HepG2 (cell line): Measurements from ENCODE around the gene ITGB2. TPM values are rescaled to one million over a fixed set of nuclear protein-coding genes. Genes with fewer than 3 reads are reported as not detected.
A peak's percentile ranks its signal among the peaks of the same experiment; 100 is the strongest.

Source experiments
- ATAC-seq: fragments of 200-7000 bp; cut with Tn5 transposase; 3 replicates; pipeline ENCODE4 v1.9.1; 2020; ENCODE audit warnings: mild to moderate bottlenecking, moderate library complexity
- BruUV-seq: library from RNA; stranded (reverse); fragments of 400-500 nt; replicated peaks from 2 replicates; lab custom pipeline; 2021; lab: Mats Ljungman, UMichigan
- CTCF ChIA-PET: fragments of 300-600 bp; formaldehyde crosslinking; extraction: SDS; loops from one replicate; lab custom pipeline; 2021; ENCODE audit warnings: low total read pairs, inconsistent platforms, low intra/inter-chr PET ratio; lab: Yijun Ruan, JAX
- POLR2A ChIA-PET: fragments of 350-600 bp; sonication (Branson Sonifier 250); formaldehyde crosslinking; loops from one replicate; lab custom pipeline; 2020; ENCODE audit warnings: antibody characterized with exemption, inconsistent platforms; lab: Yijun Ruan, JAX
- DNase-seq: peaks from one replicate; pipeline ENCODE4 v3.0.0-alpha.2; 2015; ENCODE audit warnings: low spot score
- FAIRE-seq: peaks from 3 replicates; lab custom pipeline; 2011; peaks lifted over from hg19 to GRCh38; lab: Jason Lieb, UNC
- H2AFZ ChIP-seq: one replicate; pipeline ENCODE4 v1.6.1; 2011; ENCODE audit warnings: low read length, inconsistent platforms
- H3K27ac ChIP-seq: fragments of 300-600 bp; 3 replicates; pipeline ENCODE4 v1.8.0; 2011; ENCODE audit warnings: mixed run types, mild to moderate bottlenecking, mixed read lengths, low read length, inconsistent platforms; ENCODE audit not compliant: insufficient read depth; ENCODE audit errors: extremely low read length
- H3K27me3 ChIP-seq, 2 experiments: fragments of 200-600 bp in 1 of 2; 2 replicates in 1 of 2; 3 replicates in 1 of 2; pipeline versions ENCODE4 v1.6.0 to v1.8.0; 2011; ENCODE audit warnings: low read length in 2 of 2, mild to moderate bottlenecking in 2 of 2, moderate library complexity in 2 of 2, inconsistent platforms in 1 of 2; ENCODE audit not compliant: insufficient read depth in 2 of 2, control insufficient read depth in 1 of 2
- H3K36me3 ChIP-seq, 2 experiments: fragments of 200-600 bp in 1 of 2; replicated peaks in 1 of 2; 2 replicates in 1 of 2; 3 replicates in 1 of 2; pipeline versions ENCODE4 v1.5.1 to v1.8.0; 2011; ENCODE audit warnings: low read length in 2 of 2, inconsistent platforms in 1 of 2; ENCODE audit not compliant: insufficient read depth in 2 of 2, control insufficient read depth in 1 of 2
- H3K4me1 ChIP-seq: 2 replicates; pipeline ENCODE4 v1.5.1; 2012; ENCODE audit warnings: low read length, inconsistent platforms; ENCODE audit not compliant: insufficient read depth
- H3K4me2 ChIP-seq: 2 replicates; pipeline ENCODE4 v1.6.0; 2011; ENCODE audit warnings: low read depth, low read length, inconsistent platforms
- H3K4me3 ChIP-seq, 3 experiments: fragments of 200-600 bp in 1 of 3; sonication (generic), shearing (Covaris generic) in 1 of 3; replicated peaks in 1 of 3; 2 replicates each; pipeline ENCODE4 v1.5.1; 2011 to 2016; ENCODE audit warnings: low read length in 3 of 3, inconsistent platforms in 2 of 3, low read depth in 2 of 3, mild to moderate bottlenecking in 2 of 3, control low read depth in 1 of 3, mixed read lengths in 1 of 3; ENCODE audit not compliant: insufficient read depth in 1 of 3
- H3K79me2 ChIP-seq: one replicate; pipeline ENCODE4 v1.6.1; 2011; ENCODE audit warnings: low read length, inconsistent platforms; ENCODE audit not compliant: insufficient read depth
- H3K9ac ChIP-seq: 2 replicates; pipeline ENCODE4 v1.6.0; 2011; ENCODE audit warnings: mild to moderate bottlenecking, low read depth, low read length, inconsistent platforms; ENCODE audit not compliant: insufficient read depth
- H3K9me3 ChIP-seq: 2 replicates; pipeline ENCODE4 v1.5.1; 2012; ENCODE audit warnings: mild to moderate bottlenecking, low read length
- H4K20me1 ChIP-seq: 2 replicates; pipeline ENCODE4 v1.6.0; 2011; ENCODE audit warnings: inconsistent platforms, mild to moderate bottlenecking, low read length, moderate library complexity; ENCODE audit not compliant: insufficient read depth
- AGO1 ChIP-seq: fragments of 200-400 bp; formaldehyde crosslinking; IDR thresholded peaks from 2 replicates; pipeline ENCODE4 v1.6.1; 2017; ENCODE audit warnings: mild to moderate bottlenecking, low read depth, low read length, moderate library complexity; ENCODE audit not compliant: poor library complexity, severe bottlenecking
- KDM5B ChIP-seq: sonication (generic); formaldehyde crosslinking; IDR thresholded peaks from 2 replicates; pipeline ENCODE4 v1.4.0; 2020; ENCODE audit warnings: missing genetic modification reagents, mild to moderate bottlenecking, borderline replicate concordance
- MAX ChIP-seq: IDR thresholded peaks from 2 replicates; pipeline ENCODE4 v1.6.1; 2012; ENCODE audit warnings: inconsistent platforms
- MAZ ChIP-seq, 2 experiments: sonication (generic) in 1 of 2; formaldehyde crosslinking in 1 of 2; IDR thresholded peaks; 2 replicates each; pipeline versions ENCODE4 v1.5.0 to v1.6.1; 2012 to 2020; ENCODE audit warnings: low read depth in 2 of 2, mild to moderate bottlenecking in 2 of 2, borderline replicate concordance in 1 of 2, improper control_type of control experiment in 1 of 2, low read length in 1 of 2, missing genetic modification reagents in 1 of 2, moderate library complexity in 1 of 2
- MXD1 ChIP-seq: sonication (generic); formaldehyde crosslinking; IDR thresholded peaks from 2 replicates; pipeline ENCODE4 v1.4.0; 2020; ENCODE audit warnings: mild to moderate bottlenecking, missing genetic modification reagents
- NFE2L2 ChIP-seq: fragments of 150-350 bp; IDR thresholded peaks from 2 replicates; pipeline ENCODE4 v1.6.1; 2014; ENCODE audit warnings: low read length
- PPARG ChIP-seq: conservative IDR thresholded peaks from 2 replicates; pipeline ENCODE4 v1.6.1; 2016; ENCODE audit warnings: missing biosample characterization, missing genetic modification reagents
- RCOR2 ChIP-seq: IDR thresholded peaks from 2 replicates; pipeline ENCODE4 v1.6.1; 2016; ENCODE audit warnings: missing biosample characterization, missing genetic modification reagents
- ZNF350 ChIP-seq: sonication (generic); formaldehyde crosslinking; IDR thresholded peaks from 2 replicates; pipeline ENCODE4 v1.4.0; 2020; ENCODE audit warnings: mild to moderate bottlenecking, low read depth, missing genetic modification reagents, borderline replicate concordance
- ZNF510 ChIP-seq: sonication (generic); formaldehyde crosslinking; IDR thresholded peaks from 2 replicates; pipeline ENCODE4 v1.4.0; 2020; ENCODE audit warnings: low read depth, mild to moderate bottlenecking, missing genetic modification reagents
- ZNF629 ChIP-seq: sonication (generic); formaldehyde crosslinking; conservative IDR thresholded peaks from 2 replicates; pipeline ENCODE4 v1.5.0; 2020; ENCODE audit warnings: missing genetic modification reagents
- ZNF687 ChIP-seq: sonication (generic); formaldehyde crosslinking; IDR thresholded peaks from 2 replicates; pipeline ENCODE4 v1.5.1; 2020; ENCODE audit warnings: mild to moderate bottlenecking, missing genetic modification reagents, moderate library complexity
- ZNF710 ChIP-seq: sonication (generic); formaldehyde crosslinking; IDR thresholded peaks from 2 replicates; pipeline ENCODE4 v1.5.0; 2020; ENCODE audit warnings: mild to moderate bottlenecking, missing genetic modification reagents, borderline replicate concordance
- WGBS: methylation state at CpG from one replicate; pipeline ENCODE4 v1.1.6; 2017; ENCODE audit warnings: low lambda C conversion rate; 5-methylcytosine and 5-hydroxymethylcytosine counted together
- in situ Hi-C: cut with HindIII; loops from 2 replicates; pipeline ENCODE4 v1.10.0; 2017; ENCODE audit warnings: low pct_unique_long_range_greater_than_20kb; ENCODE audit not compliant: extremely low pct_ligation_motif_present
- intact Hi-C: fragments of 100-400 bp; cut with micrococcal nuclease; formaldehyde crosslinking; loops from one replicate; pipeline ENCODE4 v1.10.0; 2022; ENCODE audit not compliant: unreplicated experiment
- polyA plus RNA-seq, 8 experiments: library from polyadenylated mRNA; depleted of rRNA in 3 of 8; stranded (reverse) in 7 of 8; unstranded in 1 of 8; fragments of >200 nt; fragmentation: Illumina TruSeq in 4 of 8; extraction: Trizol in 4 of 8; gene quantifications; 2 replicates each; pipeline versions ENCODE4 v1.2.1 to v1.2.3, GENCODE V29; 2011 to 2016; ENCODE audit warnings: low read depth in 4 of 8, missing spikeins in 1 of 8, mixed read lengths in 1 of 8; ENCODE audit not compliant: insufficient read depth in 1 of 8
- total RNA-seq, 5 experiments: library from RNA; depleted of rRNA; stranded (reverse); fragments of >200 nt; fragmentation: Illumina TruSeq; extraction: Trizol; gene quantifications; 2 replicates each; pipeline ENCODE4 v1.2.3, GENCODE V29; 2016; ENCODE audit warnings: low read depth in 1 of 5

ITGB2 gene
- total and polyA plus RNA-seq, 2 of the 13 experiments (the other 11 are each of a cell fraction or from before 2014, with no cell fraction given), result 4.2 to 18.0 TPM

- H3K4me3 ChIP-seq, result peak overlapping the region; percentile 40 to 62 (median 54); a peak in 4 of 6 replicates
- peak overlapping the region; percentile 57 for H3K4me2 ChIP-seq
- TF ChIP-seq ZNF687, result peak; percentile 62
- TF ChIP-seq RCOR2 (CRISPR knock-in tag), result no peak
- TF ChIP-seq ZNF629 (CRISPR knock-in tag), result peak; percentile 68
- TF ChIP-seq ZNF350 (CRISPR knock-in tag), result no peak
- TF ChIP-seq MAX, result peak; percentile 45; the same call in 1 of the 2 replicates
- TF ChIP-seq ZNF510, result no peak
- TF ChIP-seq NFE2L2, result no peak
- 0 out of 2 replicates have a peak, but pooled peaks have one; percentile 35 for TF ChIP-seq PPARG (CRISPR knock-in tag)
- TF ChIP-seq MAZ (IDR thresholded peaks at IDR 0.05; ENCODE audit: borderline replicate concordance, low read depth, low read length), result no peak
- 0 out of 2 replicates have a peak, but pooled peaks have one; percentile 22 for TF ChIP-seq MAZ (CRISPR knock-in tag; IDR thresholded peaks at IDR 0.05; ENCODE audit: low read depth)
- 0 out of 2 replicates have a peak, but pooled peaks have one; percentile 34 for TF ChIP-seq ZNF710 (CRISPR knock-in tag)
- peak; percentile 73 for TF ChIP-seq AGO1
- peak; percentile 55; the same call in 1 of the 2 replicates for TF ChIP-seq KDM5B (CRISPR knock-in tag)
- TF ChIP-seq MXD1, result 0 out of 2 replicates have a peak, but pooled peaks have one; percentile 32
- CTCF ChIA-PET, result interaction anchor here (2.3 kb wide), 1 partner anchor 39 kb away, joined by 6 read pairs; no protein-coding TSS in a partner anchor
- POLR2A ChIA-PET, result interaction anchor here (0.6 to 2.6 kb wide), 3 partner anchors 9 to 21 kb away, joined by 3 to 15 read pairs (median 3); no protein-coding TSS in a partner anchor
- peak overlapping the region; percentile 29; the same call in 1 of the 2 replicates for H3K9ac ChIP-seq
- H3K27ac ChIP-seq, result no peak overlapping the region
- no peaks in the 10 kb centered on the region for H3K9me3 ChIP-seq
- no peaks in the 10 kb centered on the region for H3K36me3 ChIP-seq
- WGBS, result 50% methylated on average over 33 of the region's 78 CpGs
- ATAC-seq (no peak), DNase-seq (no peak), FAIRE-seq (no peak)
- no peaks in the 10 kb centered on the region for H3K79me2 ChIP-seq
- no TSS peak for BruUV-seq
- peaks cover 88% of the 10 kb centered on the region for H3K4me1 ChIP-seq
- intact Hi-C loops, result loop anchor here (1.0 kb wide), 1 partner anchor 131 kb away; no protein-coding TSS in a partner anchor
- H4K20me1 ChIP-seq, result no peaks in the 10 kb centered on the region
- no peak overlapping the region for H2AFZ ChIP-seq
- in situ Hi-C loops, result no loop called here
- peaks cover 1 to 4% of the 10 kb centered on the region in 2 experiments; a peak in 3 of 5 replicates for H3K27me3 ChIP-seq
Measured at GRCh38 chr21:44931501-44932407, 11.1 kb upstream of the ITGB2 start.
